Neutrophil (primary cell): Measurements from ENCODE around the gene CRABP1.

ENCODE experiments used
- H3K27ac ChIP-seq: fragments of 200-600 bp; sonication (generic); 2 replicates; pipeline ENCODE4 v1.5.1; 2016; ENCODE audit warnings: mild to moderate bottlenecking, moderate library complexity
- H3K27me3 ChIP-seq: fragments of 200-600 bp; sonication (generic); 2 replicates; pipeline ENCODE4 v1.6.0; 2016; ENCODE audit warnings: mild to moderate bottlenecking
- H3K36me3 ChIP-seq: fragments of 200-600 bp; sonication (generic); 2 replicates; pipeline ENCODE4 v1.5.1; 2017
- H3K4me1 ChIP-seq, 2 experiments: fragments of 200-600 bp in 1 of 2; sonication (generic) in 1 of 2; 1 replicate in 1 of 2; 2 replicates in 1 of 2; pipeline versions ENCODE4 v1.5.1 to v1.6.1; 2013 to 2016; ENCODE audit warnings: low read depth in 1 of 2, low read length in 1 of 2, mild to moderate bottlenecking in 1 of 2, moderate library complexity in 1 of 2; ENCODE audit not compliant: control insufficient read depth in 1 of 2, insufficient read depth in 1 of 2
- H3K4me3 ChIP-seq, 2 experiments: fragments of 200-600 bp in 1 of 2; sonication (generic) in 1 of 2; 1 replicate in 1 of 2; 2 replicates in 1 of 2; pipeline ENCODE4 v1.5.1; 2013 to 2016; ENCODE audit warnings: low read depth in 1 of 2, low read length in 1 of 2, mild to moderate bottlenecking in 1 of 2, moderate library complexity in 1 of 2
- H3K9me3 ChIP-seq: fragments of 200-600 bp; sonication (generic); 2 replicates; pipeline ENCODE4 v1.5.1; 2016
- CTCF ChIP-seq: fragments of 200-600 bp; sonication (generic); IDR thresholded peaks from 2 replicates; pipeline ENCODE4 v1.5.1; 2016; ENCODE audit warnings: antibody characterized with exemption

The CRABP1 gene

DNA sequence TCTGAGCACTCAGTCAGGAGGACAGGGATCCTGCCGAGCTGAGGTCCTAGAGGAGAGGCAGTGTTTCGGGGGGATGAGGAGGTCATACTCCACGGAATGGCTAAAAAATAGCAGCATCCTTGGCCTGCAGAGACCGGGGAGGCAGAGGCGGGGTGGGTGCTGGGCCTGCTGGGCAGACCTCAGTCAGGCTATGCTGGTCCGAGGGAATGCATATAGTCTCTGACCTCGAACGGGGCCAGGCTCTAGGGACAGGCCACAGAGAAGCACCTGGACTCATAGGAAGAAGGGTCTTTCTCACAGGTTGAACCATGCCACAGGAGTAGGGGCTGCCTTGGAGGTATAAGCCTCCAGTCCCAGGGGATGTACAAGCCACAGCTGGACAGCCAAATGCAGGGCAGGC is 26.8 kb upstream of the CRABP1 start:
- H3K27ac ChIP-seq, result no peak overlapping the region
- no peak for TF ChIP-seq CTCF
- no peaks in the 10 kb centered on the region for H3K9me3 ChIP-seq
- no peak overlapping the region for H3K4me3 ChIP-seq
- no peaks in the 10 kb centered on the region for H3K36me3 ChIP-seq
- H3K4me1 ChIP-seq, result peaks cover 1% of the 10 kb centered on the region in 2 experiments
- H3K27me3 ChIP-seq, result no peaks in the 10 kb centered on the region

GRCh38 chr15:78314181-78314581 is 26.0 kb upstream of the CRABP1 start:
- TF ChIP-seq CTCF, result no peak

GRCh38 chr15:78315686-78316282 is 24.4 kb upstream of the CRABP1 start:
- no peaks in the 10 kb centered on the region for H3K9me3 ChIP-seq
- no peak for TF ChIP-seq CTCF
- H3K4me1 ChIP-seq, result no peaks in the 10 kb centered on the region
- H3K4me3 ChIP-seq, result no peak overlapping the region
- H3K36me3 ChIP-seq, result no peaks in the 10 kb centered on the region
- no peak overlapping the region for H3K27ac ChIP-seq
- H3K27me3 ChIP-seq, result no peaks in the 10 kb centered on the region

More at GRCh38 chr15:78314181-78314581, 26.0 kb upstream of the CRABP1 start:
- Histone ChIP-seq H3K4me1 (no peaks in the 10 kb centered on the region), H3K4me3 (no peak overlapping the region), H3K9me3 (no peaks in the 10 kb centered on the region), H3K27me3 (no peaks in the 10 kb centered on the region), H3K27ac (no peak overlapping the region), H3K36me3 (no peaks in the 10 kb centered on the region)

DNA sequence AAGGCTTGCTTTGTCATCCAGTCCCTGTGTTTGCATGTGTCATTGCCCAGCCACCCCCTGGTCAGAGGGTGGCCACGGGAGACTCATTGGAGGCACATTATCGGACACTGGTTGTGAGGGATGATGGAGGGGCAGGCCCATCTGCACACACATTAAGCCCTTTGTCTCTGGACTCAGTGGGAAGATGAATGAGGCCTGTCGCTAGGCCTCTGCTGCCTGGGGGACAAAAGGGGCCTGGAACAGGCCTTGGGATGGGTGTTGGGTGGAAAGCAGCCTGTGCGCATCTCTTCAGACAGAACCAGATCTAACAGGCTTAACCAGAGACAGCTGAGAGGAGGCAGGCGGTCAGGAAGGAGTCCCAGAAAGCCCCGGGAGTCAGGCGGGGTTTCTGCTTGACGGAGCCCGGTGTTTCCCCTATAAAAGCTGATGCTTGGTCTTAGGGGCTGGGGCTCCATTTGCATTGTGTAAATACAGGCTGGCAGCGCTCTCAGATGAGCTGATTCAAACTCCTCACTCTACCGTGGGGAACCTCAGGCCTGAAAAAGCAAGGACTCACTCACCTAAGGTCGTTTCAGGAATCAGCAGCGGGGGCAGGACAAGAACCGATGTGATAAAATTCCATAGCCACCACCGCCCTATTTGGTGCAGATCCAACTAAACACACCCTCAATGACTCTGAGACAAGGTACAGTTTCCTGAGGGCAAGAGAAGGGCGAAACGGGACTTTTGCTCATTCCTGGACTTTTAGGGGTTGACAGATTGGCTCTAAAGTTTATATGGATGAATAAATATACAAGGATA is 23.7 kb upstream of the CRABP1 start:
- Histone ChIP-seq H3K4me3 (no peak overlapping the region), H3K4me1 (no peaks in the 10 kb centered on the region), H3K27me3 (no peaks in the 10 kb centered on the region), H3K27ac (no peak overlapping the region), H3K36me3 (no peaks in the 10 kb centered on the region), H3K9me3 (no peaks in the 10 kb centered on the region)
- TF ChIP-seq CTCF, result no peak

DNA sequence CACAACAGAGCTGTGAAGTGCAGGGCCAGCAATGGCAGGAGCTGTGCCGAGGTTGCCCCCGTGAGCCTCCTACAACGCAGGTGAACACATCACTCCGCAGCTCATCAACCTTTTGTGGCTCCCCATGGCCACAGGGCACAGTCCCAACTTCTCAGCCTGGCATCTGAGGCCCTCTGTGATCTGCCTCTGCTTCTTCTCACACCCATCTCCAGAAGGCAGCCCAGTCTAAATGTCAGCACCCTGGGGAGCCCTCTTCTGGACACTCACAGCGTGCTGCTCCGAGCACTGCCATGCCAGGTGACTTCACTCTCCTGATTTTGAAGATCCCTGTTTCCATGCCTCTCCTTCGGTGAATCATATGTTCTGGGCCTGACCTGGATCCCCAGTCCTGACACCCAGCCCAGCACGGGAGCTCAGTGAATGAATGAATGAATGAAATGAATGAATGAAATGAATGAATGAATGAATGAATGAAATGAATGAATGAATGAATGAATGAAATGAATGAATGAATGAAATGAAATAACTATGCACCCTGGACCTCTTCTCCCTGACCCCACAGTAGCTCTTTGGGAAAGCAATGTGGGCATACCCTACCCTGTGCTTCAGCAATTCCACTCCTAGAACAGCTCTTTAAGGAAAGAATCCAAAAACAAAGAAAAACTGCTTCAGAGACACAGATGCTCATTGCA is 22.9 kb upstream of the CRABP1 start:
- H3K9me3 ChIP-seq, result no peaks in the 10 kb centered on the region
- H3K27me3 ChIP-seq, result no peaks in the 10 kb centered on the region

More for the DNA sequence above, 22.9 kb upstream of the CRABP1 start:
- H3K4me1 ChIP-seq, result no peaks in the 10 kb centered on the region
- TF ChIP-seq CTCF, result no peak
- no peak overlapping the region for H3K4me3 ChIP-seq
- no peaks in the 10 kb centered on the region for H3K36me3 ChIP-seq
- H3K27ac ChIP-seq, result no peak overlapping the region
